ACHN (cell line): Measurements from ENCODE around the gene XPO4.
A peak's percentile ranks its signal among the peaks of the same experiment; 100 is the strongest.

ENCODE experiments used
- DNase-seq: peaks from one replicate; pipeline ENCODE4 v3.0.0-alpha.2; 2015
- in situ Hi-C: cut with HindIII; loops from 2 replicates; pipeline ENCODE4 v1.10.0; 2017; ENCODE audit warnings: low sequenced_read_pairs, low pct_ligation_motif_present, low pct_unique_long_range_greater_than_20kb

Gene XPO4

DNA sequence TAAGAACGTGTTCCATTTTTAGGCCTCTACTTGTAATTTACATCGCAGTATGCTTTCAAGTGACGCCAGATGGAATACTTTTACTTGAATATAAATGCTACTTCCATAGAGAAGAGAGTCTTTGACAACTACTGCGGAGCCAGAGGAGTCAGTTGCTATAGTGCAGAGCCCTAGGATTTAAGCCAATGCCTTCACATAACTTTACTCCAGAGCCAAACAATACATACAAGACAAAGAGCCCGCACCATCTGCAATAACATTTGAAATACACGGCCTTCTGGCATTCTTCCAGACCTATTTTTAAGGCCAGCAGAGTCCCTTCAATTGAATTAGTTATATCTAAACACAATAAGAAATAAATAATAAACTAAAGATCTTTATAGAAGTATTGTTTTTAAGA, 59.4 kb downstream of the XPO4 start:
- no peak for DNase-seq
- in situ Hi-C loops = no loop called here

DNA sequence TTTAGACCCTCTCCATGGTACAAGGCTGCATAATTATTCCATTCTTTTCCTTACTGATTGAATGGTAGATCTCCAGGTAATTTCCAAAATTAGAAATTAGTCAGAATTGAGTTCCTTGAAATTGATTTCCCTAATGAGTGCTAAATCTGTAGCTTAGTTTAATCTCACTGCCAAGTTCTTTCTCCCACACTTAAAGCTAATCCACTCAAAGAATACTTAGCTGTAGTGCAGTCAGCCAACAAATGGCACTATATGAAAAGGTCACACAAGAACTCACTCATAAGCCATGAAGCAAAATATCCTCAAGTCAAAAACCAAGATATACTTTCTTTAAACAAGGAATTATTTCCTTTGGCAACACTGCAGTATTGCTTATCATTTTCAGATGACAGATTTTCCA, 62.0 kb downstream of the XPO4 start:
- in situ Hi-C loops = no loop called here
- no peak for DNase-seq

DNA sequence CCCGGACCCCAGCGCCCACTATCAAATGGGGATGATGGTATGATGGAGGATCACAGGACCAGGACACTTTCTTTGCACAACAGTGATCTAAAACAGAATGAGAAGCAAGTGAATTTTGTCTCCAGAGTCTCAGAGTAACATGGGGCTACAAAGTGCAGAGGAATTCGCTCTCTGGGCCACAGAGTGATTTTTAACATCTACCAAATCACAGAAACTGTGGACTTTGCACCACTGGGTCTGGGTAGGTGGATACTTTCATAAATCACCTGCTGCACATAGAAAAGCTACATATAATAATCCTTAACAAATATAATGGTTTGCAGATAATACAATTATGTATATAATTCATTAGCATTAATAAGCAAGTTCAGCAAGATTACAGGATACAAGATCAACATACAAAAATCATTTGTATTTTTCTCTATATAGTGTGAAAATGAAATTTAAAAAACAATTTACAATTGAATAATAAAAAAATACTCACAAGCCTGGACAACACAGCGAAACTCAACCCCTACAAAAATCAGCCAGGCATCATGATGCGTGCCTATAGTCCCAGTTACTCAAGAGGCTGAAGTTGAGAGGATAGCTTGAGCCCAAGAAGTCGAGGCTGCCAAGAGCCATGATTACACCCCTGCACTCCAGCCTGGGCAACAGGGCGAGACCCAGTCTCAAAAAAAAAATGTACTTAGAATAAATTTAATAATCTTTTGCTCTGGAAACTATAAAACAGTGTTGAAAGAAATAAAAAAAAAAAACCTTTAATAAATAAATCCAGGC, 68.5 kb downstream of the XPO4 start:
- in situ Hi-C loops = no loop called here
- no peak for DNase-seq

DNA sequence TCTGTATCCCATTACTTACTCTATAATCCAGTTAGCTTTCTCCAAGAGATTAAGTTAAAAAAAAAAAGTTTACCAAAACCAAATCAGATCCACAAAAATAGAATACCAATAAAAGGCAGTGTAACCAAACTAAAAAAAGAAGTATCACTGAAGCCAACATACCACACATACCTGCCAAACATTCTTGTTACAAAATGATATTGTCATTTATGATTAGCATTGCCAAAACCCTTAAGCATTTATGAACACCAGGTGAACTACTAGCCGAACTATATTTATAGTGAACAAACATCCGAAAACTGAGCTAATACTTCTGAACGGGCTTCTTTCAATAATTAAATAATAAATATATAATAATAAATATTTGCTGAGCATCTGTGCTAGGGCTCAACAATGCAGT, 69.7 kb downstream of the XPO4 start:
- no peak for DNase-seq

DNA sequence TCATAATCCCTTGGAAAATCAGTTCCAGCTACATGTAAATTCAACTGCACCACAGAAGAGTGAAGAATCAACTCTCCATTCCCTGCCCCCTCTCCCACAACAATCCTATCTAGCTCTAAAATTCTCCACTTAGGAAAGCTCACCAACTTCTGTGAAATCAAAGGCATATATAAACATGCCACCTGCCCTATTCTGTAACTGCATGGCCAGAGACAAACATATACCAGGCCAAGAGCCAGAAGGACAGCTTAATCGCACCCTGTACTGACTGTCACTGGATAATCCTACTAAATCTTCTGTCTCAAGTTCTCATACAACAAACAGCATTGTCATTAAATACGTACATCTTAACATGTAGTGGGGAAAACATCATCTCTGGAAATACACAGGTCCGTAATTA, 70.6 kb downstream of the XPO4 start:
- DNase-seq = no peak

More for the DNA sequence above, 69.7 kb downstream of the XPO4 start:
- in situ Hi-C loops = no loop called here

DNA sequence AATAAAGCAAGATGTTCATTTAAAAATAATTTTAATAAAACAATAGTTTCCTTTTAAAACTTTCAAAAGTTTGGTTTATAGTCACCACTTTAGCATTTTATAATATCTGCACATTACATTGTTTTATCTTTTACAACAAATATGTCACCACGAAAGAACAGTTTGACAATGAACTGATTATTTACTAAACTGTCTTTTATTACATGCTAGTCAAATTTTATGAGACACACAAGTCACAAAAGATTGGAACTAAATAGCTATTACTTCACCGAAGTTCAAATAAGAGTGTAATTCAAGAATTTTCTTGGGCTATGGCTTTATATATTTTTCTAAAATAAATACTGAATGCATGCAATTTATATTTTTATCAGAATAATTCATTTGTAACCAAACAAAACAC, 71.3 kb downstream of the XPO4 start:
- DNase-seq = no peak
- in situ Hi-C loops = no loop called here

More for the DNA sequence above, 70.6 kb downstream of the XPO4 start:
- in situ Hi-C loops = no loop called here

DNA sequence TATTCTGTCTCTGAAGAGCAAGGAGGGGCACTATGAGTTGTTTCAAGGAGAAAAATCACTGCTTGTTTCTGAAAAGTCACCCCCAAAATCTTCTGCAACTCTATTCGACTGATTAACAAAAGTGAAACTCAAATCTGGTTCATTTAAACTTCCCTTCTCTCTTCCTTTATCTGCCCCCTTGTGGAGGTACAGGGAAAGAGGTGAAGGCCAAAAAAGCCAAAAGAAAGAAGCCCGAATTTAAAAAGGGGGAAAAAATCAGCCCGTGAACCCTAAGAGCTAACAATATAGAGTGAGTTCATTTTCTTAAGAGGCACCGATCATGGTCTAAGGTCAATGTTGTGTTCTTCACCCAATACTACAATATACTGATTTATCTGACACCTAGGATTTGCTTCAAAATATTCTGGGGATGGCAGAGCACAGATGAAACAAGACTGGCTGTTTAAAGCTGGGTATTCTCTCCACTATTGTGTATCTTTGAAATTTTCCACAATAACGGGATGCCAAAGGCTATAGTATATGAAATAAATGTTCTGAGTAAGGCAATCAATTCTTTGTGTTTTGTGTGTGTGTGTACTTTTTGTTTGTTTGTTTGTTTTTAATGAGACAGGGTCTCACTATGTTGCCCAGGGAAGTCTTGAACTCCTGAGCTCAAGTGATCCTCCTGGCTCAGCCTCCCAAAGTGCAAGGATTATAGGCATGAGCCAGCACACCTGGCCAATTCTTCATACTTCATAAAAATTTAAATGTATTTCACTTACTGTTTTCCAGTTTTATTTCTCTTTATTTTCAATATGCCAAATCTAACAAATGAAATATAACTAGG, 73.8 kb downstream of the XPO4 start:
- peak; percentile 72 for DNase-seq
- in situ Hi-C loops = no loop called here

DNA sequence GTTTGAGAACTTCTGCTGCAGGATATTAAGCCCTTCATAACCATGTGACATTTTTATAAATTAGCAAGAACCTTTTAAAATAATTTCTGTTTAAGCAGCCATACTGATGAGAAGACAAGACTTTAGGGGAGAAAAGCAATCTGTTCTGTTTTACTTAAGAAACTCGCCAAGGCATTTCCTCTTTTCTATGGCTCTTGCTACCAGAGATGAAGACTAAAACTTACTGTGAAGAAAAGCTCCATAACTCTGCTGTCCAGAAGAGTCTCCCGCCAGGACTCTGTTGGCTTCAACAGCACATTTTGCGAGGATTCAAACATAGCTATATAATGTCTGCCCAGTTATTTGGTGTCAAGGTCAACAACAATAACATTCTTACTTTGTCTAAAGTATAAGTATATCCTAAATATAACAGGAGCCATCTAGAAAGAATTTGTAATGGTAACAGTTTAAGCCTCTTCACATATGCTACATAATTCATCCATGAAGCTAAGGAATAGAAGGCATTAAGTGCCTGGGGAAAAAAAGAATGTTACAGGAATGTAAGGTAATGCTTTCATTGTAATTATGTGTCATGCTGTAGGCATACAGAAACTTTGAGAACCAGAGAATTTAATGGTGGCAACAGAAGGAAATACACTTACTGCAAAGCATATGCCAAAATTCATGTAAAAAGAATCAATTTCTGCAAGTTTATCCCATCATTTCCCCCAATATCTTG, 75.5 kb downstream of the XPO4 start:
- no peak for DNase-seq
- in situ Hi-C loops = no loop called here

DNA sequence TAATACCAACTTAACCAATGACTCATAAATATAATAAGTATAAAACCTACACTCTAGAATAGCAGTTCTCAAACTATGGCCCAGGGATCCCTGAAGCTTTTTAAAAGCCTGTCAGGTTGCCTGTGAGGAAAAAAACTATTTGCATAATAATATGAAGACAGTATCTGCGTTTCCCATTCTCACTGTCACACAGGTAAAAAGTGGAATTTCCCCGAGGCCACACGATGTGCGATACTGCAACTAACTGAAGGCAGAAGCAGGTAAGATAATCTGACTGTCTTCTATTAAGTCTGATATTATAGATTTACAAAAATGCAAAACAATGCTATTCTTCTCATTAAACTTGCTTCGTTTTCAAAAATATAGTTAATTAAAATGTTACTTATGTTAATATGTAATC, 76.2 kb downstream of the XPO4 start:
- in situ Hi-C loops = no loop called here

DNA sequence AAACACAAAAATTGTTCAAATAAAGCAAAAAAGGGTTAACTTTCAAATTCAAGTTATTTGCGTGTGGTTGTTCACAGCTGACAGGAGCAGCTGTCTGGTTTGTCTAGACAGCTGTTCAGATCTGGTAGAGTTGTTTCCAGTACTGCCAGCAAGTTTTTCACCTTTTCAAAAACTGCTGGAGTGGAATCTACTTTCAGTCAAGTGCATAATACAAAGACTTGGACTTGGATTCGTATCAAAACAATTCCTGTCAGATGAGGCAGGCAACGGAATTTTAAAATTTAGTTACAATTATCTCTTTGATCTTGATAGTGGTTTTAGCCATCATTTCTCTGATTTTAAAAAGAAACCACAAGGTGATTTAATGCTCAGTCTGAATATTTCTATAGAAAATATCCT, 77.1 kb downstream of the XPO4 start:
- in situ Hi-C loops = no loop called here
- DNase-seq = no peak

More for the DNA sequence above, 76.2 kb downstream of the XPO4 start:
- DNase-seq = no peak

DNA sequence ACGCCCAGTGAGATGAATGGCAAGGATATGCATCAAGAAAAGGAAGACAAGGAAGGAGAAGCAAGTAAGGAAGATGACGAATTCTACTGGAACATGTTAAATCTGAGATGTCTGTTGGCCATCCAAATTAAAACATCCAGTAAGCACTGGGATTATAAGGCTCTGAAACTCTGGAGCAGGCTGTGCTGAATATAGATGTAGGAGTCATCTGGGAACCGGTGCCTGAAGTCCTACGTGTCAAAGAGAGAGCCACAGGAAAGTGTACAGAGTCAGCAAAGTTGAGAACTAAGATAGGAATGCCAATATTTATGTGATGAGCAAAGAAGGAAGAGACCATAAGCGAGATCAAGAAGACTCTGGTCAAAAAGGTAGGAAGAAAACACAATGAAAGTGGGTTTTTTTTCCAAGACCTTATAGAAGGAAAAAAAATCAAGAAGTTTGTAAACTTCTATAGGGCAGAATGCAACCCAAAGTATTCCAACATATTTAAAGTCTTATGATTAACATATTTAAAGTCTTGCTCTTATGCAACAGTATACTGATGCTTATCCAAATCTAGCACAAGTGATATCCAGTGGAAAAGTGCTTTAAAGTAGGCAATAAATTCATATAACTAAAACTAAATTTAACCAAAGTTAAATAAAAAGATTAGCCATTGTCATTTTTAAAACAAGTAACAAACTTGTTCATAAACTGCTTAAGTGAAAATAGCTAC, 77.6 kb downstream of the XPO4 start:
- no peak for DNase-seq
- in situ Hi-C loops = no loop called here

DNA sequence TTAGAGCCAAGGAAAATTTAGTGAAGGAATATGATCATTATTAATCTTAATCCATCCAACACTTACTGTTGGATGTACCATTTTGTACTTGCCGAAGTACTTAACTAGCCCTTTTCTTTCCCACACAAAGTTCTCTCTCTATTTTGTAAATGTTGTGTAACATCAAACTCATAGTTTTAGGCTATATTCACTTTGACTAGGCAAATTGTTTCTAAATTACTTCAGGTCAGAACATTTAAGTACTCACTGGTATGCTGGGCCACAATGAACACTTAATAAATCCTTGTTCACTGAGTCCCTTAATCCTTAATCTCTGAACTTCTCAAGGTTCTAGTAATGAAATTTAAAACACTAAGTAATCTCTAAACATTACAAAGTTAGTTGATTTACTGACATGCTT, 79.5 kb downstream of the XPO4 start:
- DNase-seq = no peak
- in situ Hi-C loops = no loop called here

DNA sequence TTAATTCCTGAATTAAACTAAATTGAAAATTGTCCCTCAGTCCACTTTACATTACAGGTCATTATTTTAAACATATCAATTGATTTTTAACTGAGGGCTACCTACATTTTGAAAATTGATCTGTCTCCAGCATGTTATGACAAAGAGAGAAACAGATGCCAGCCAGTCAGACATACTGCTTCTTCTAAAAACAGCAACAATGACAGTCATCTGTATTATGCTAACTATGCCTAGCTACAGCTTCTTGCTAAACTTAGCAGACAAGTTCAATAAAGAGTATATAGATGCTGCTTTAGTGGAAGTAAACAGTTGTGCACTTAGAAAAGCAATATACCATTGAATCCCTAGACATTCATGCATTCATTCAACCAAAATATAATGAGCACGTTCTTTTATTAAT, 80.1 kb downstream of the XPO4 start:
- no peak for DNase-seq
- in situ Hi-C loops = no loop called here

DNA sequence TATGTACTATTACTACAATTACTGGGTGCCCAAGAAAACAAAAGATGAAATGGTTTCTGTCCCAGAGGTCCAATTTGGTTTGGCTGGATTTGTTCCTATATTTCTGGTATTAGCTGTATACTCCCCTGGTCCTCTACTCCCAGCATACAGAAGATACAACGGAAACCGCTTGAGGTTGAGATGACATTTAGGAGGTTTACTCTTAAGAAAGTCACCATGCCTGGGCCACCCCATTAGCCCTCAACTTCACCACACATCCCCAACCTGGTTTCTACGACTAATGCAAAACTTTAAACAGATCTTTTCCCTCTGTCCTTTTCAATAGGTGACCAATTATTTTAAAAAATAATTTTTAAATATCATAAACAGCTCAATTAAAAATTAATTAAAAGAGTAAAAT, 82.8 kb downstream of the XPO4 start:
- in situ Hi-C loops = no loop called here
- no peak for DNase-seq

DNA sequence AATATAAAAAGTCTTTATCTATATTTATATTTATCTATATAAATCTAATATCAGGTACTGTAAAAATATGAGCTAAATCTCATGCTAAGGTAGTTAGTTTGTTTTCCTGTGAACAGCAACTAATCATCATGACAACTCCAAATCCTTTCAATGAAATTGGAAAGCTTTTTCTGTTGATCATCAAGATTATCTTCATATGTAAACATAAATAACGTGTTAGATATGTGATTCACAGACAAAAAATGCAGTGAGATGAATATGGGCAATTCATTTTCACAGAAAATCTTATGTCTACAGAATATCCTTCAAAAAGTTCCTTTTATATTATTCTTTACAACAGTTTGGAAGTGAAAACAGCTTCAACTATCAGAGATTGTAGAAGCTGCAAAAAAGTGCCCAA, 87.1 kb downstream of the XPO4 start:
- in situ Hi-C loops = no loop called here
- DNase-seq = no peak

DNA sequence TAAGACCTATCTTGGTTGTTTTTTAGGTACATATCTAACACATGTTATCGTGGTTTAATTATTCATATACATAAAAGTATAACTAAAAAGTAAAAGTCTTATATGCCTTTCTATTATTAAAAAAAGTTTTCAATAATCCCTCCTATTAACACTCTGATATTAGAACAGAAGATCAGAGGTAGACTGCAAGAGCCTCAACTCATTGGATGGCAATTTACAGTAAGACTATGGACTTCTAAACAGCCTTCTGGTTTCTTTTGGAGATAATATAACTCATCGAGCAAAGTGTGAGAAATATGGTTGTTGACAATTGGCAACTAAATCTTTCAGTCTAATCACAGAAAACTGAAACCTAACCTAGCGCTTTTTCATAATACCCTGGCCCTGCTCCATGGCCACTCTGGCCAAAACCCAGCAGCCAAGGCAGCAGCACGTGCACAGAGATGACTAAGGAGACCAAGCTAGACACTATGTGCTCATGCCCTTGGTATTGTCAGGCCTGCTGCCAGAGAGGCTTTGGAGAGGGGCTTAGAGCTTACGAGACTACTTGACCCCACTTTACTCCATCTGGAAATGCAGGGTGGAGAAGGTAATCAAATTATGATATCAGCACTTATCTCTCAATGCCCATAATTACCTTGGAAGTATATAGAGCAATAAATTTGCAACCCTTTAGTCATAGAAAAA, 88.2 kb downstream of the XPO4 start:
- DNase-seq = peak; percentile 87
- in situ Hi-C loops = no loop called here

DNA sequence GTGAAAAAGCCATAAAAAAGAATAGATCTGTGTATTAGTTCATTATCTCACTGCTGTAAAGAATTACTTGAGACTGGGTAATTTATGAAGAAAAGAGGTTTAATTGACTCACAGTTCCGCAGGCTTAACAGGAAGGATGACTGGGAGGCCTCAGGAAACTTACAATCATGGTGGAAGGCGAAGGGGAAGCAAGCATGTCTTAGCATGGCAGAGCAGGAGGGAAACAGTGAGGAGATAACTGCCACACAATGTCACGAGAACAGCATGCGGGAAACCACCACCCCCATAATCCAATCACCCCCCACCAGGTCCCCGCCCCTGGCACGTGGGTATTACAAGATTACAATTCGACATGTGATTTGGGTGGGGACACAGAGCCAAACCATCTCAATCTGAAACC, 89.7 kb downstream of the XPO4 start:
- in situ Hi-C loops = no loop called here
- DNase-seq = no peak

DNA sequence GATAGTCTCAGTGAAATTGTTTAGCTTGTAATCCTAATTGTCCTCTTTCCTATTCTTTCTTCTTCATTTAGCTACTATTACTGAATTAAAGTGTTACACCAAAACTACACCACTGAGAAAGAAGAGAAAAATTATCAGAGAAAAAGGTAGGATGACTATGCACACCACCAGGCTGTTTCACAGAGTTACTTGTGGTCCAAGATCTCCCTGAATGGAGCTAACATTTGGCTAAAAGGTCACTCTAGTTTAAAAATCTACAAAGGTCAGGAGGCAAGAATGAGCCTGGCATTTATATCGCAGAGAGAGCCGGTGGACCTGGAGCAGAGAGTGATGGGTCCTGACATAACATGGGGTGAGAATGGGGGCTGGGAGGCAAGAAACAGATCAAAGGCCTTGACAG, 91.7 kb downstream of the XPO4 start:
- in situ Hi-C loops = no loop called here
- no peak for DNase-seq
